PC-3 (cell line): ENCODE results near the gene NEURL1B. TPM values are rescaled to one million over a fixed set of nuclear protein-coding genes. Genes with fewer than 3 reads are reported as not detected.
"Not testable (repeated sequence)": the region's sequence is repeated elsewhere in the genome, so short reads cannot be mapped to it uniquely, and the experiment has no call there.

ENCODE experiments used
- ATAC-seq: fragments of 200-7000 bp; cut with Tn5 transposase; 2 replicates; pipeline ENCODE4 v1.9.1; 2020; ENCODE audit warnings: mild to moderate bottlenecking, moderate library complexity
- BruUV-seq: library from RNA; stranded (reverse); fragments of 400-500 nt; replicated peaks from 2 replicates; lab custom pipeline; 2021; lab: Mats Ljungman, UMichigan
- CTCF ChIA-PET: fragments of 300-600 bp; sonication (Branson Sonifier 250); formaldehyde crosslinking; loops from one replicate; lab custom pipeline; 2022; ENCODE audit warnings: antibody characterized with exemption; lab: Charles Lee
- POLR2A ChIA-PET: fragments of 300-600 bp; sonication (Branson Sonifier 250); formaldehyde crosslinking; loops from one replicate; lab custom pipeline; 2022; ENCODE audit warnings: antibody characterized with exemption; ENCODE audit not compliant: unreplicated experiment; lab: Charles Lee
- DNase-seq: peaks from one replicate; pipeline ENCODE4 v3.0.0-alpha.2; 2015
- H2AFZ ChIP-seq: fragments of 300-600 bp; sonication (generic); 2 replicates; pipeline ENCODE4 v1.6.0; 2016; ENCODE audit warnings: antibody characterized with exemption, low read length
- H3F3A ChIP-seq: fragments of 300-600 bp; sonication (generic); one replicate; pipeline ENCODE4 v1.6.0; 2017; ENCODE audit warnings: antibody characterized with exemption, low read length, control low read depth, mild to moderate bottlenecking; ENCODE audit not compliant: unreplicated experiment
- H3K27ac ChIP-seq: fragments of 300-600 bp; sonication (generic); 2 replicates; pipeline ENCODE4 v1.5.1; 2016; ENCODE audit warnings: mild to moderate bottlenecking, low read length
- H3K27me3 ChIP-seq: fragments of 300-600 bp; sonication (generic); 2 replicates; pipeline ENCODE4 v1.6.1; 2016; ENCODE audit warnings: low read length, mixed read lengths
- H3K36me3 ChIP-seq: fragments of 300-600 bp; sonication (generic); 2 replicates; pipeline ENCODE4 v1.6.1; 2016; ENCODE audit warnings: low read depth, mixed run types, low read length, mixed read lengths
- H3K4me1 ChIP-seq: fragments of 300-600 bp; sonication (generic); 2 replicates; pipeline ENCODE4 v1.5.1; 2016; ENCODE audit warnings: low read length; ENCODE audit not compliant: insufficient read depth
- H3K4me2 ChIP-seq: fragments of 300-600 bp; sonication (generic); 2 replicates; pipeline ENCODE4 v1.6.0; 2016; ENCODE audit warnings: low read length
- H3K4me3 ChIP-seq: fragments of 300-600 bp; sonication (generic); 2 replicates; pipeline ENCODE4 v1.5.1; 2016; ENCODE audit warnings: mild to moderate bottlenecking, low read length, mixed read lengths
- H3K79me2 ChIP-seq: fragments of 300-600 bp; sonication (generic); 2 replicates; pipeline ENCODE4 v1.6.1; 2017; ENCODE audit warnings: low read length, mixed read lengths
- H3K9ac ChIP-seq: fragments of 300-600 bp; sonication (generic); 2 replicates; pipeline ENCODE4 v1.6.0; 2016; ENCODE audit warnings: mild to moderate bottlenecking, low read length
- H3K9me2 ChIP-seq: fragments of 300-600 bp; sonication (generic); replicated peaks from 2 replicates; pipeline ENCODE4 v1.6.1; 2016; ENCODE audit warnings: mixed run types, low read length, mixed read lengths
- H3K9me3 ChIP-seq: fragments of 300-600 bp; sonication (generic); 2 replicates; pipeline ENCODE4 v1.6.1; 2016; ENCODE audit warnings: low read length, mixed read lengths
- H4K20me1 ChIP-seq: fragments of 300-600 bp; sonication (generic); 2 replicates; pipeline ENCODE4 v1.6.1; 2016; ENCODE audit warnings: low read length, mixed read lengths
- EZH2 ChIP-seq: fragments of 300-600 bp; sonication (generic); IDR thresholded peaks from one replicate; pipeline ENCODE4 v1.6.1; 2017; ENCODE audit warnings: antibody characterized with exemption, mild to moderate bottlenecking, low read length; ENCODE audit not compliant: unreplicated experiment
- EZH2phosphoT487 ChIP-seq: fragments of 300-600 bp; sonication (generic); IDR thresholded peaks from 2 replicates; pipeline ENCODE4 v1.6.1; 2018; ENCODE audit warnings: mild to moderate bottlenecking, antibody characterized with exemption, low read length, borderline replicate concordance
- intact Hi-C: fragments of 100-400 bp; cut with micrococcal nuclease; formaldehyde crosslinking; loops from 2 replicates; pipeline ENCODE4 v1.9.0; 2023
- total RNA-seq: library from RNA; depleted of rRNA; stranded (reverse); fragments of >200 nt; gene quantifications from 2 replicates; pipeline ENCODE4 v1.2.3, GENCODE V29; 2014
- TF ChIP-seq, protein P1 (sequence below): fragments of 300-600 bp; sonication (generic); conservative IDR thresholded peaks from 2 replicates; pipeline ENCODE4 v1.5.1; 2017; ENCODE audit warnings: antibody characterized with exemption, low read depth, mild to moderate bottlenecking, low read length

Gene NEURL1B
- total RNA-seq, 1 experiment from 2014 or later: 0.95 TPM

DNA sequence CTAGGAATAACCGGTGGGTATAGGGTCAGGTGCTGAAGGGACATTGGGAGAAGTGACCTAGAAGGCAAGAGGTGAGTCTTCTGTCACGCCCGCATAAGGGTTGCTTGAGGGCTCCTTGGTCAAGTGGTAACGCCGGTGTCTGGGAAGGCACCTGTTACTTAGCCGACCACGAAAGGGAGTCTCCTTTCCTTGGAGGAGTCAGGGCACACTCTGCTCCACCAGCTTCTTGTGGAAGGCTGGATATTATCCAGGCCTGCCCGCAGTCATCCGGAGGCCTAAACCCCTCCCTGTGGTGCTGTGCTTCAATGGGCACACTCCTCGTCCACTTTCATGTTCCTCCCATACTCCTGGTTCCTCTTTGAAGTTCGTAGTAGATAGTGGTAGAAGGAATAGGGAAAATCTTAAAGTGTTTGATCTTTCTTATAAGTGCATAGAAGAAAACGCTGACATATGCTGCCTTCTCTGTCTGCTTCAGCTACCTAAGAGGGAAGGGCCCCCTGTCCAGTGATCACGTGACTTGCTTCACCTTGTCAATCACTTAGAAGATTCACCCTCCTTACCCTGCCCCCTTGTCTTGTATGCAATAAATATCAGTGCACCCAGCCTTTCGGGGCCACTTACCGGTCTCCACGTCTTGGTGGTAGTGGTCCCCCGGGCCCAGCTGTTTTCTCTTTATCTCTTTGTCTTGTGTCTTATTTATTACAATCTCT lies 16.6 kb downstream of the NEURL1B start:
- H3K4me3 ChIP-seq, H2AFZ ChIP-seq, ATAC-seq, H3K9me2 ChIP-seq, H4K20me1 ChIP-seq, POLR2A ChIA-PET, H3K4me2 ChIP-seq, H3K79me2 ChIP-seq, H3K9me3 ChIP-seq, H3K36me3 ChIP-seq, H3K27me3 ChIP-seq, H3K27ac ChIP-seq, DNase-seq, H3K4me1 ChIP-seq, H3K9ac ChIP-seq, H3F3A ChIP-seq, CTCF ChIA-PET, intact Hi-C loops, BruUV-seq: not testable (repeated sequence)

DNA sequence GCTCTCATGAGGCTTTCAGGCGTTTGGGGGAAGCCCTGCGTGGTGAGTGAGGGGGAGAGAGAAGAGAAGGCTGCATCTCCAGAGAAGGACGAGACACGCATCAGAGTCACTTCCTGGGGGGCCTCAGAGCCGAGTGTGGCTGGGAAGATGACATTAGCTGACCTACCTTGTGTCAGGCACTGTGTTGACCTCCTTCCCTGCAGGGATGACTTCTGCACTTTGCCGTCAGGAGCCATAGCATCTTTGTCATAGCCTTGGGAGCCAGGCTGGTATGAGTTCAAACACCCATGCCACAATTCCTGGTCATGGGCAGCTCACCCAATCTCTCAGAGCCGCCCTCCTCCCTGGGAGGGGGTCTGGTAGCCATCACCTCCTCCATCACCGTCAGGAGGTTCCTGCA lies 17.3 kb downstream of the NEURL1B start:
- no peaks in the 10 kb centered on the region for H4K20me1 ChIP-seq
- H3K27me3 ChIP-seq: no peaks in the 10 kb centered on the region
- H3K9ac ChIP-seq: no peak overlapping the region
- no peaks in the 10 kb centered on the region for H3K9me2 ChIP-seq
- no peaks in the 10 kb centered on the region for H3K9me3 ChIP-seq
- ATAC-seq: no peak
- H2AFZ ChIP-seq: no peak overlapping the region
- CTCF ChIA-PET: no interaction called here
- no peaks in the 10 kb centered on the region for H3K36me3 ChIP-seq
- no peaks in the 10 kb centered on the region for H3F3A ChIP-seq
- no peak overlapping the region for H3K4me3 ChIP-seq
- H3K4me1 ChIP-seq: no peaks in the 10 kb centered on the region
- DNase-seq: no peak
- no peak overlapping the region for H3K4me2 ChIP-seq
- BruUV-seq: no TSS peak
- POLR2A ChIA-PET: no interaction called here
- TF ChIP-seq EZH2: no peak
- TF ChIP-seq, protein P1, sequence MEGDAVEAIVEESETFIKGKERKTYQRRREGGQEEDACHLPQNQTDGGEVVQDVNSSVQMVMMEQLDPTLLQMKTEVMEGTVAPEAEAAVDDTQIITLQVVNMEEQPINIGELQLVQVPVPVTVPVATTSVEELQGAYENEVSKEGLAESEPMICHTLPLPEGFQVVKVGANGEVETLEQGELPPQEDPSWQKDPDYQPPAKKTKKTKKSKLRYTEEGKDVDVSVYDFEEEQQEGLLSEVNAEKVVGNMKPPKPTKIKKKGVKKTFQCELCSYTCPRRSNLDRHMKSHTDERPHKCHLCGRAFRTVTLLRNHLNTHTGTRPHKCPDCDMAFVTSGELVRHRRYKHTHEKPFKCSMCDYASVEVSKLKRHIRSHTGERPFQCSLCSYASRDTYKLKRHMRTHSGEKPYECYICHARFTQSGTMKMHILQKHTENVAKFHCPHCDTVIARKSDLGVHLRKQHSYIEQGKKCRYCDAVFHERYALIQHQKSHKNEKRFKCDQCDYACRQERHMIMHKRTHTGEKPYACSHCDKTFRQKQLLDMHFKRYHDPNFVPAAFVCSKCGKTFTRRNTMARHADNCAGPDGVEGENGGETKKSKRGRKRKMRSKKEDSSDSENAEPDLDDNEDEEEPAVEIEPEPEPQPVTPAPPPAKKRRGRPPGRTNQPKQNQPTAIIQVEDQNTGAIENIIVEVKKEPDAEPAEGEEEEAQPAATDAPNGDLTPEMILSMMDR: no peak
- no peak for TF ChIP-seq EZH2phosphoT487
- intact Hi-C loops: no loop called here
- no peak overlapping the region for H3K27ac ChIP-seq
- H3K79me2 ChIP-seq: no peaks in the 10 kb centered on the region

DNA sequence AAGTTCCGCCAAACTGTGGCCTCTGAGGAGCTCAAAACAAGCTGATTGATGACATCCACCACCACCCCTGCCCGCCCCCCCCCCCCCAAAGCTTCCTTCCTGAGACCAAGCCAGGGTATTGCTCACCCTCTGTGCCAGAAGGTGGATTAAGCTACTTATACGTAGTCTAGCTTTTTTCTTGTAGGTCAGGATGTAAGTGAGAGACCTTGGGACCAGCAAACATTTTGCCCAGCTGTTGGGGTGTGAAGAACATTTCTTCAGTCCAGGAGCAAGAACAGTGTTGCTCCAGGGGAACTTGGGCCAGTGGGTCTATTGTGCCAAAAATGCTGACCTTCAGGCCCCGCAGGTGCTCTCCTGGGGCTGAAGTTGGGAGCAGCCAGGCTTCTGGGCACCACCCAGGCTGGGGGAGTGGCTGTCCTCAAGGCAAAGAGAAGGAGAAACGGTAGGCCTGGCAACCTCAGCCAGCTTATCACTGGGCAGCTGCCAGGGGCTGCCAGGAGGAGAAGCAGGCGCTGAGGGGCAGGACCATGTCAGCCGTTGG lies 18.0 kb downstream of the NEURL1B start:
- no peak overlapping the region for H3K4me3 ChIP-seq
- TF ChIP-seq EZH2 (no peak), EZH2phosphoT487 (no peak)
- TF ChIP-seq, protein P1: no peak
- H3F3A ChIP-seq: no peaks in the 10 kb centered on the region
- no peak overlapping the region for H3K27ac ChIP-seq
- no peaks in the 10 kb centered on the region for H3K79me2 ChIP-seq
- ChIA-PET CTCF (interaction anchor here (1.1 kb wide), 1 partner anchor 38 kb away, joined by 3 read pairs; no protein-coding TSS in a partner anchor), POLR2A (no interaction called here)
- no peaks in the 10 kb centered on the region for H3K4me1 ChIP-seq
- no peak for DNase-seq
- no peaks in the 10 kb centered on the region for H3K9me3 ChIP-seq
- no TSS peak for BruUV-seq
- H2AFZ ChIP-seq: no peak overlapping the region
- H4K20me1 ChIP-seq: no peaks in the 10 kb centered on the region
- no peaks in the 10 kb centered on the region for H3K27me3 ChIP-seq
- H3K9me2 ChIP-seq: no peaks in the 10 kb centered on the region
- intact Hi-C loops: no loop called here
- no peak overlapping the region for H3K4me2 ChIP-seq
- no peak overlapping the region for H3K9ac ChIP-seq
- no peak; the same call in 1 of the 2 replicates for ATAC-seq
- no peaks in the 10 kb centered on the region for H3K36me3 ChIP-seq
